Neutrophil (primary cell): ENCODE results near the gene SERTAD1.
"Not testable (repeated sequence)": the region's sequence is repeated elsewhere in the genome, so short reads cannot be mapped to it uniquely, and the experiment has no call there.

Experiments
- H3K27ac ChIP-seq: fragments of 200-600 bp; sonication (generic); 2 replicates; pipeline ENCODE4 v1.5.1; 2016; ENCODE audit warnings: mild to moderate bottlenecking, moderate library complexity
- H3K27me3 ChIP-seq: fragments of 200-600 bp; sonication (generic); 2 replicates; pipeline ENCODE4 v1.6.0; 2016; ENCODE audit warnings: mild to moderate bottlenecking
- H3K36me3 ChIP-seq: fragments of 200-600 bp; sonication (generic); 2 replicates; pipeline ENCODE4 v1.5.1; 2017
- H3K4me1 ChIP-seq, 2 experiments: fragments of 200-600 bp in 1 of 2; sonication (generic) in 1 of 2; 1 replicate in 1 of 2; 2 replicates in 1 of 2; pipeline versions ENCODE4 v1.5.1 to v1.6.1; 2013 to 2016; ENCODE audit warnings: low read depth in 1 of 2, low read length in 1 of 2, mild to moderate bottlenecking in 1 of 2, moderate library complexity in 1 of 2; ENCODE audit not compliant: control insufficient read depth in 1 of 2, insufficient read depth in 1 of 2
- H3K4me3 ChIP-seq, 2 experiments: fragments of 200-600 bp in 1 of 2; sonication (generic) in 1 of 2; 1 replicate in 1 of 2; 2 replicates in 1 of 2; pipeline ENCODE4 v1.5.1; 2013 to 2016; ENCODE audit warnings: low read depth in 1 of 2, low read length in 1 of 2, mild to moderate bottlenecking in 1 of 2, moderate library complexity in 1 of 2
- H3K9me3 ChIP-seq: fragments of 200-600 bp; sonication (generic); 2 replicates; pipeline ENCODE4 v1.5.1; 2016
- TF ChIP-seq, protein P1 (sequence below): fragments of 200-600 bp; sonication (generic); IDR thresholded peaks from 2 replicates; pipeline ENCODE4 v1.5.1; 2016; ENCODE audit warnings: antibody characterized with exemption

The SERTAD1 gene

DNA sequence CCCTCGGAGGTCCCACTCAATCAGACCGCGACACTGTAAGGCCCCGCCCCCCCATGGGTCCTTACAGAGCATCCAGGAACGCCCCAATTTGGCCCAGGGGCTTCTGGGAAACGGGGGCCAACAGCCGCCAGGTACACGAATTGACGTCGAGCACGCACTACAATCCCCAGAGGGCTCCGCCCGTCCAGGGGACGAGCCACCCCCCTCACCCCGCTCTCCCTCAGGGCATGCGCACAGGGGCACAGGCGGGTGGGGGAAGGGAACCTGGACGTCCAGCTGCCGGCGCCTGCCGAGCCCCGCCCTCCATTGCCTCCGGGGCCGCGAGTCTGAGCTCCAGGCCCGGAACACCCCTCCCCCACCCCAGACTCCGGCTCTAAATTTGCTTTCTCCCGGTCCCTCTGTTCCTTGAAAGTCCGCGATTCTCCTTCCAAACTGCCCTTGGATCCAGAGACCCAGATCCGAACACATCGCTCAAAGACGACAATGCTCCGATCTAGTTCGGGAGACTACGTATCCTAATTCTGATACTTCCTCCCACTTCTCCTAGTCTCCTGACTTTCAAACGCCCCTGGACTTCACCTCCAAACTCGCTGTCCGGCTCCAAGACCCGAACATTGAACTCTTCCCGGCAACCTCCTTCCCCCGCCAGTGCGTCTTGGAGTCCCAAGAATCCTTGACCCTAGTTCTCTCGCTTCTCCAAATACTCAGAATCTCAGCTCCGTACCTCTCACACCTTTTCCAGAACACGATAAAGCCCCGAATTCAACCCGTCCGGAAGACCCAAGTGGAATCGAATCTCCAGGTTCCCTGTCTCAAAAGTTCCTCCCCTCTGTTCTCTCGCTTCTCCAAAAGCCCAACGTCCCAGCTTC lies 17.6 kb upstream of the SERTAD1 start:
- peak overlapping the region; percentile 88 for H3K27ac ChIP-seq
- H3K4me3 ChIP-seq = peak overlapping the region; percentile 98
- H3K36me3 ChIP-seq = peaks cover 27% of the 10 kb centered on the region
- no peaks in the 10 kb centered on the region for H3K9me3 ChIP-seq
- no peaks in the 10 kb centered on the region for H3K27me3 ChIP-seq
- TF ChIP-seq, protein P1, sequence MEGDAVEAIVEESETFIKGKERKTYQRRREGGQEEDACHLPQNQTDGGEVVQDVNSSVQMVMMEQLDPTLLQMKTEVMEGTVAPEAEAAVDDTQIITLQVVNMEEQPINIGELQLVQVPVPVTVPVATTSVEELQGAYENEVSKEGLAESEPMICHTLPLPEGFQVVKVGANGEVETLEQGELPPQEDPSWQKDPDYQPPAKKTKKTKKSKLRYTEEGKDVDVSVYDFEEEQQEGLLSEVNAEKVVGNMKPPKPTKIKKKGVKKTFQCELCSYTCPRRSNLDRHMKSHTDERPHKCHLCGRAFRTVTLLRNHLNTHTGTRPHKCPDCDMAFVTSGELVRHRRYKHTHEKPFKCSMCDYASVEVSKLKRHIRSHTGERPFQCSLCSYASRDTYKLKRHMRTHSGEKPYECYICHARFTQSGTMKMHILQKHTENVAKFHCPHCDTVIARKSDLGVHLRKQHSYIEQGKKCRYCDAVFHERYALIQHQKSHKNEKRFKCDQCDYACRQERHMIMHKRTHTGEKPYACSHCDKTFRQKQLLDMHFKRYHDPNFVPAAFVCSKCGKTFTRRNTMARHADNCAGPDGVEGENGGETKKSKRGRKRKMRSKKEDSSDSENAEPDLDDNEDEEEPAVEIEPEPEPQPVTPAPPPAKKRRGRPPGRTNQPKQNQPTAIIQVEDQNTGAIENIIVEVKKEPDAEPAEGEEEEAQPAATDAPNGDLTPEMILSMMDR = peak; percentile 7
- H3K4me1 ChIP-seq = peaks cover 15 to 17% of the 10 kb centered on the region in 2 experiments

DNA sequence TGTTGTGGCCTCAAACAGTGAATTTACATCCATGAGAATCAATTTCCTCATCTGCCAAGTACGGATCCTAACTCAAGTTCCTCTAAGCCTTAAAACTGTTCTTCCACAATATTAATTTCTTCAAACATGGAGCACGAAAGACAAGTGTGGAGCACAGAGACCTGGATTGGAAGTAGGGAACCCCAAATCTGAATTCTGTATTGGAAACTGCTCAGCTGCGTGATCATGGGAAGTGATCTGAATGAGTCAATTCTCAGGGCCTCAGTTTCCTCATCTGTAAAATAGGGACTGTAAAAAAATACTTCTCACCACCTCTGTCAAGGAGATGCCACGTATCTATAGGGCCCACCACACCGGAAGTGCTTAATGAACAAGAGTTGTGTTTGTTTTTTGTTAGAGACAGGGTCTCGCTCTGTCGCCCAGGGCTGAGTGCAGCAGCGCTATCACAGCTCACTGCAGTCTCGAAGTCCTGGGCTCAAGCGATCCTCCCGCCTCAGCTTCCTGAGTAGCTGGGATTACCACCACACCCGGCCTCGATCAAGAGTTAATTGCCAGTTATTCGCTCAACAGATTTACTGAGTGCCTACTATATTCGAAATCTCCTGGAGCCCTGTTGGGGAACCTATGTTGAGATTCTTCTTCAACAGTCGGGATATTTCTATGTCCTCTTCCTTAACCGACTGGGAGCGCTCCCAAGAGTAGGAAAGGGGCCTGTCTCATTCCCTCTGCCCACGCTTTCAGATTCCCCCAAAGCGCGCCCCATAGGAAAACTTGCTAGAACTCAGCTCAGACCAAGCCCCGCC lies 16.7 kb upstream of the SERTAD1 start:
- no peaks in the 10 kb centered on the region for H3K9me3 ChIP-seq
- H3K27ac ChIP-seq = peak overlapping the region; percentile 88
- H3K4me3 ChIP-seq = peak overlapping the region; percentile 98
- H3K27me3 ChIP-seq = no peaks in the 10 kb centered on the region
- H3K4me1 ChIP-seq = peaks cover 15 to 17% of the 10 kb centered on the region in 2 experiments
- peaks cover 21% of the 10 kb centered on the region for H3K36me3 ChIP-seq
- TF ChIP-seq, protein P1 = no peak

DNA sequence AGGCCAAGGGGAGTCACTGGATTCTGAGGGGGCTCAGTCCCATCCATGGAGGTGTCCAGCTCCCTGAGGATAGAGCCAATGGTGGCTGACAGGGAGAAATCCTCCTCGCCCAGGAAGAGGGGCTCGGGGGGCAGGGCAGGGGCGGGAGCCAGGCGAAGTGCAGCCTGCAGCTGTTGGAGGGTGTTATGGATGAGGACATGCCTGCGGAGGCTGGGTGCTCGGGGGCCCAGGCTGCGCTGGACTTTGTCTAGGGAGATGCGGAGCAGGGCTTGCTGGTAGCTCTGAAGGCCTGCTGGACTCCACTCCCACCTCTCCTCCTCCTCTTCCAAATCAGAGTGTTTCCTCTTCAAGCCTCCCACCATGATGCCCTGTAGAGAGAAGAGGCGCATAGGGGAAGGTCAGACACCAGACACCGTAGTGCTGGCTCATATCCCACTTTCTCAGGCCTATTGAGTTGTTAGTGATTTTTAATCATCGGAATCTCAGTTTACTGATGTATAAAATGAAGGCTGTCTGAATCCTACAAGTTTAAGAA lies 16.0 kb upstream of the SERTAD1 start:
- Histone ChIP-seq H3K4me3 (no peak overlapping the region), H3K27ac (peak overlapping the region; percentile 88), H3K4me1 (peaks cover 15 to 17% of the 10 kb centered on the region in 2 experiments), H3K9me3 (no peaks in the 10 kb centered on the region), H3K36me3 (peaks cover 21% of the 10 kb centered on the region), H3K27me3 (no peaks in the 10 kb centered on the region)
- TF ChIP-seq, protein P1 = no peak

DNA sequence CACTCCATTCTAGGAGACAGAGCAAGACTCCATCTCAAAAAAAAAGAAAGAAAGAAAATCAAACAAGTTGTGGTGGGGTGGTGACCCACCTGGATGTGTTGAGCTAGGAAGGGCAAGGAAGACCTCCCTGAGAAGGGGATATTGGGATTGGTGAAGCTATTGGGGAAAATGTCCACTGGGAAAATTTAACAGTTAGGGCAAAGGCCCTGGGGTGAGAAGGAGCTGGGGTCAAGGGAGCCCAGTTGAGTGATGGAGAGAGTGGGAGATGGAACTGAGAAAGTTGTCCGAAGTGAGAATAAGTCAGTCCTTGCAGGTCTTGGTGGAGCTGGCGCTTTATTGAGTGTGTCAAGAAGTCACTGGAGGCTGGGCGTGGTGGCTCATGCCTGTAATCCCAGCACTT lies 12.5 kb upstream of the SERTAD1 start:
- Histone ChIP-seq H3K9me3 (no peaks in the 10 kb centered on the region), H3K4me1 (peaks cover 23 to 24% of the 10 kb centered on the region in 2 experiments), H3K27ac (no peak overlapping the region), H3K27me3 (no peaks in the 10 kb centered on the region), H3K36me3 (peaks cover 21% of the 10 kb centered on the region), H3K4me3 (no peak overlapping the region)
- TF ChIP-seq, protein P1 = no peak

DNA sequence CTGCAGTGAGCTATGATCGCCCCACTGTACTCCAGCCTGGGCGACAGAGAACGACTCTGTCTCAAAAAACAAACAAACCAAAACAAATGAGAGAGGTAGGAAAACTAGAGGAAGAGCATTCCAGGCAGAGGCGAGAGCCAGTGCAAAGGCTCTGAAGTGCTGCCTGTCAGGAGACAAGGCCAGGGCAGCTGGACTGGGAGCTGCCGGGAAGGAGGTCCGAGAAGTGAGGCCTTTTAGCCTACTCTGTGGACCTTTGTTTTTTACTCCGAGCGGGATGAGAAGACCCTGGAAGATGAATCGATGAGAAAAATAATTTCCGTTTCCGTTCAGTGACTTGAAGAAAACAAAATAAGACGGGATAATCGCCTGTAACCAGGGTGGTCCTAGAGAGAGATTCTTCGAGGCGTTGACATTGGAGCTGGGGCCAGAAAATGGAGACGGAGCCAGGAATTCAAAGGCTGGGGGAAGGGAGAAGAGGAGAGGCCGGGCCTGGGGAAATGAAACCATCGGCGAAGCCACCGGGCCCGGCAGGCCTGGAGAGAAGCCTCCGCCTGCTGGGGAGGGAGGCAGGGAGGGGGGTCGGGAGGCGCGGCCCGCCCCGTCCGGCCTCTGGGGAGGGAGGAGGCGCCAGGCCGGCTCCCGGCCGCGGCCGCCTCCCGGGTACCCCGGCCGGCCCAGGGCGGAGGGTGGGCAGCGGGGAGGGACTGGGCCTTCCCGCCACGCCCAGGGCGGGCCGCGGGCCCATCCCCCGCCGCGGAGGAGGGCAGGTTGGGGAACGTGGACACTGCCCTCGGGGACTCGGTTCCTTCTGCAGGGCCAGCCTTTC lies 7.8 kb upstream of the SERTAD1 start:
- peak overlapping the region; percentile 81 for H3K27ac ChIP-seq
- H3K4me3 ChIP-seq = peak overlapping the region; percentile 64 to 68
- no peaks in the 10 kb centered on the region for H3K9me3 ChIP-seq
- no peaks in the 10 kb centered on the region for H3K36me3 ChIP-seq
- peaks cover 13 to 15% of the 10 kb centered on the region in 2 experiments for H3K4me1 ChIP-seq
- TF ChIP-seq, protein P1 = peak; percentile 24
- no peaks in the 10 kb centered on the region for H3K27me3 ChIP-seq

DNA sequence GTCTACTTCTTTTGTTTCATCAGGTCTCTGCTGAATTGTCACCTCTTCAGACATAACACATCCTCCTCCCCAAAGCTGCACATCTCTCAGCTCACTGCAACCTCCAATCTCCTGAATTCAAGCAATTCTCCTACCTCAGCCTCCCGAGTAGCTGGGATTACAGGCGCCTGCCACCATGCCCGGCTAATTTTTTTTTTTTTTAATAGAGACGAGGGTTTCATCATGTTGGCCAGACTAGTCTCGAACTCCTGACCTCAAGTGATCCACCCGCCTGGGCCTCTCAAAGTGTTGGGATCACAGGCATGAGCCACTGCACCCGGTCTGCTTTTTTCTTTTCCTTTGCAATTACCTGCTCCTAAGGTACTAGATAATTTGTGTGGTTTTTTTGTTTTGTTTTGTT lies 7.0 kb upstream of the SERTAD1 start:
- H3K9me3 ChIP-seq, H3K4me3 ChIP-seq, H3K36me3 ChIP-seq, H3K27me3 ChIP-seq: not testable (repeated sequence)
- H3K4me1 ChIP-seq = peaks cover 13 to 15% of the 10 kb centered on the region in 2 experiments
- H3K27ac ChIP-seq = peak overlapping the region; percentile 81
